SK-N-MC (cell line): Measurements from ENCODE around the gene FBXO21.
"Not testable (repeated sequence)": the region's sequence is repeated elsewhere in the genome, so short reads cannot be mapped to it uniquely, and the experiment has no call there.

ENCODE experiments used
- DNase-seq: peaks from one replicate; pipeline ENCODE4 v3.0.0-alpha.2; 2011; ENCODE audit warnings: low read depth, low spot score
- H3K27ac ChIP-seq: fragments of 200-600 bp; sonication (generic); 2 replicates; pipeline ENCODE4 v1.5.1; 2016; ENCODE audit warnings: mixed run types
- H3K36me3 ChIP-seq: fragments of 200-600 bp; sonication (generic); 2 replicates; pipeline ENCODE4 v1.6.1; 2017; ENCODE audit warnings: antibody characterized with exemption, low read length, mixed read lengths; ENCODE audit not compliant: insufficient read depth
- H3K4me3 ChIP-seq: fragments of 200-600 bp; sonication (generic); 2 replicates; pipeline ENCODE4 v1.5.1; 2016
- H3K9ac ChIP-seq: fragments of 200-600 bp; sonication (generic); 2 replicates; pipeline ENCODE4 v1.8.0; 2017; ENCODE audit warnings: mixed run types, mixed read lengths; ENCODE audit not compliant: insufficient read length
- H3K9me3 ChIP-seq: fragments of 200-600 bp; sonication (generic); 2 replicates; pipeline ENCODE4 v1.6.1; 2017; ENCODE audit warnings: low read depth, mild to moderate bottlenecking, antibody characterized with exemption, low read length, moderate library complexity, mixed read lengths
- EZH2 ChIP-seq: fragments of 200-600 bp; sonication (generic); IDR thresholded peaks from one replicate; pipeline ENCODE4 v1.6.1; 2017; ENCODE audit warnings: antibody characterized with exemption
- FOXP2 ChIP-seq: optimal IDR thresholded peaks from 2 replicates; pipeline ENCODE3; 2011; ENCODE audit warnings: mild to moderate bottlenecking, moderate library complexity; ENCODE audit not compliant: insufficient read depth; ENCODE audit errors: extremely low read length, control extremely low read depth
- POLR2AphosphoS5 ChIP-seq: IDR thresholded peaks from 2 replicates; pipeline ENCODE4 v1.6.1; 2012; ENCODE audit warnings: mild to moderate bottlenecking, low read depth, low read length, borderline replicate concordance

The FBXO21 gene

DNA sequence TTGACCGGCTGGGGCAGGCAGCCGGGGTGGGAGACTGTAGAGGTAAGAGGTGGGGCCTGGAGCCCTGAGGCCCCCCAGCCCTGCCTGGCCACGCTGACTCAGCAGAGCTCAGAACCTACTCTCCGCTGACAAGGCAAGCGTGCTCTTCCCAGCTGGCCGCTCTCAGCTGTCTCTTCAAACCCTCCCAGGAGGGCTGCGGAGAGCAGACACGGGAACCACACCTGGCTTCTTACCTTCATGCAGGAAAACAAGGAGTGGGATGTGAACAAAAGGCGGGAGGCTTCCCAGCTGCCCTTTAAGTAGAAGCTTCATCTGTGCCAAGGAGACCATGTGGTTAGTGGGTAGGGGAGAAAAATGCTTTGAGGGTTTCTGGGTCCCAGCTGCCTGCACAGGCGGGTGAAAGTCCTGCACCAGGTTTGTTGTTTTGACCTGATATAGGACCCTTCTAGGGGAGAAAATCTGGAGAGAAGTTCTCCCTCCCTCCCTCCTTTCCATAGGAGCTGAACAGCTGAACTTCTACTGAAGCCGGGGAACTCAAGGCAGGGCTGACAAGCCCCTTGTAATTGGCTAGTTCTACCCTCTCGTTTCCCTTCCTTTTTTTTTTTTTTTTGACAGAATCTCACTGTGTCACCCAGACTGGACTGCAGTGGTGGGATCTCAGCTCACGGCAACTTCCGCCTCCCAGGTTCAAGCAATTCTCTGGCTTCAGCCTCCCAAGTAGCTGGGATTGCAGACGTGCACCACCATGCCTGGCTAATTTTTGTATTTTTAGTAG lies 78.3 kb downstream of the FBXO21 start:
- DNase-seq = no peak
- no peak overlapping the region for H3K27ac ChIP-seq
- H3K9ac ChIP-seq = no peak overlapping the region
- no peaks in the 10 kb centered on the region for H3K36me3 ChIP-seq
- no peaks in the 10 kb centered on the region for H3K9me3 ChIP-seq
- TF ChIP-seq FOXP2 (no peak), EZH2 (no peak), POLR2AphosphoS5 (no peak)
- H3K4me3 ChIP-seq = no peak overlapping the region

DNA sequence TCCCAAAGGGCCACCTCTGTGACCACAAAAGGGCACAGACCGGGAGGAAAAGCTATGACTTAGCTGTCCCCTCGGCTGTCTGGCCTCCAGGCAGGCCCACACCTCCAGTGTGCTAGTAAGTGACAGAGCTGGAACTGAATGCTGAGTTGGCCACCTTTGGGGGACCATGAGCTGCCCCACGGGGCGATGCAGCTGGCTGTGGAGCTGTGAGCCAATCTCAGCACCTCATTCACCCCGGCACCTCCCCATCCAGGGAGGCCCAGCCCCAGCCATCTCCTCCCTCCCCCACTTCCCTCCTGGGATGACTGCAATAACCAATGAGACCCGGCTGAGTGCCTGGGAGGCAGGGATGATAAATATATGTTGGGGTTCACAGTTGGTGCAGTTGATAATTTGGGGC lies 78.9 kb downstream of the FBXO21 start:
- H3K9ac ChIP-seq = no peak overlapping the region

DNA sequence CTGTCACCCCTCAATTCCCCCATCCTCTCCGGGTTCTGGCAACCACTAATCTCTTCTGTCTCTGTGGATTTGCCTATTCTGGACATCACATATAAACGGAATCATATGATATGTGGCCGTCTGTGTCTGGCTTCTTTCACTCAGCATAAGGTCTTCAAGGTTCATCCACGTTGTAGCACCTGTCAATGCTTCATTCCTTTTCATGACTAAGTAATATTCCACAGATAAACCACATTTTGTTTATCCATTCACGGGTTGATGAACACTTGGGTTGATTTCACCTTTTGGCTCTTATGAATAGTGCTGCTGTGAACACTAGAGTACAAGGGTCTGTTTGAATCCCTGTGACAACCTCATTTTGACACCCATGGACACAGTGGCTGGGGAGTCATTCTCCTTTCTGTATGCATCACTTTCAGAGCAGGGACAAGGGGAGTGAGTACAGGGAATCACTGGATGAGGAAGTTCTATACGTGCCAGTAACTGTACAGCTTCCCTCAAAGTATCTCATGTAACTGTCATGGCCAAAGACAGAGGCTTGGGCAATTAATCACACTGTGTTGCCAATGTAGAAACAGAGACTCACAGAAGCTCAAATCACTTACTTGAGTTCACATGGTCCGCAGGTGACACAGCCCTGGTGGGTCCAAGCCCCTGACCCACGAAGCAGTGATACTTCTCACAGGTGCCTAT lies 80.2 kb downstream of the FBXO21 start:
- H3K4me3 ChIP-seq = no peak overlapping the region
- H3K27ac ChIP-seq = no peak overlapping the region
- H3K9ac ChIP-seq = no peak overlapping the region
- TF ChIP-seq EZH2 = no peak
- no peak for TF ChIP-seq POLR2AphosphoS5
- no peak for TF ChIP-seq FOXP2
- no peak for DNase-seq
- H3K9me3 ChIP-seq = no peaks in the 10 kb centered on the region
- no peaks in the 10 kb centered on the region for H3K36me3 ChIP-seq

More for the DNA sequence above, 78.9 kb downstream of the FBXO21 start:
- H3K4me3 ChIP-seq = no peak overlapping the region
- H3K9me3 ChIP-seq = no peaks in the 10 kb centered on the region
- H3K27ac ChIP-seq = no peak overlapping the region
- H3K36me3 ChIP-seq = no peaks in the 10 kb centered on the region
- TF ChIP-seq FOXP2 (no peak), EZH2 (no peak), POLR2AphosphoS5 (no peak)
- no peak for DNase-seq

DNA sequence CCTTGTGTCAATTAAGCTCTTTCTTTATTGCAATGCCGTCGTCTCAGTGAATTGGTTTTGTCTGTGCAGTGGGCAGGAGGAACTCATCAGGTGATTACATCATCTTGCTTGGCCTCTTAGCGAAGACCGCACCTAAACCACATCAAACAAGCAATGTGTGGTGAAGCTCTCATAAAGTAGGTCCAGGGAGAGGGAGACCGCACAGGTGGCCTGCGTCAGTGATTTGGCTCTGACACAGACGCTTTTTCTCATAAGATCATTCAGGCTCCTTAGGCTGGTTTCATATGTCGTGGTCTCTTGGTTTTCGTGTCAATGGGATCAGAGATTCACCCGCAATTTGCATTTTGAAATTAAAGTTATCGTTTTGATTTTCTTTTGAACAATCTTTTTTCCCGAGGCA lies 84.4 kb downstream of the FBXO21 start:
- TF ChIP-seq POLR2AphosphoS5 = no peak
- TF ChIP-seq EZH2 = no peak
- no peak for TF ChIP-seq FOXP2

DNA sequence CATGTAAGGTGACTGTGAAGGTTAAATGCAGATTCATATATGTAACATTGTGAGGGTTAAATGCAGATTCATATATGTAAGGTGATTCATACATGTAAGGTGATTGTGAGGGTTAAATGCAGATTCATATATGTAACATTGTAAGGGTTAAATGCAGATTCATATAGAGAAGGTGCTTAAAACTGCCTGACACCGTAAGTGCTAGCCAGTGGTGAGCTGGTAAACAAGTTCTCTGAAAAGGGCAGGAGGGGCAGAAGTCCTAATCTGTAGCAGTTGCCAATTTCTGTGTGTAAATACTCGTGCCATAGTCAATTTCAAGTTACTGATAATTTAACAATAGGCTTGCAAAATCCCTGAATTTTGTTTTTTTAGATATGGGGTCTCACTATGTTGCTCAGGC lies 86.3 kb downstream of the FBXO21 start:
- not testable (repeated sequence) for H3K9ac ChIP-seq, H3K36me3 ChIP-seq, H3K9me3 ChIP-seq, H3K4me3 ChIP-seq, H3K27ac ChIP-seq, DNase-seq

More for the DNA sequence above, 84.4 kb downstream of the FBXO21 start:
- no peaks in the 10 kb centered on the region for H3K9me3 ChIP-seq
- no peak overlapping the region for H3K4me3 ChIP-seq
- H3K9ac ChIP-seq = no peak overlapping the region
- H3K27ac ChIP-seq = no peak overlapping the region
- DNase-seq = no peak
- no peaks in the 10 kb centered on the region for H3K36me3 ChIP-seq

DNA sequence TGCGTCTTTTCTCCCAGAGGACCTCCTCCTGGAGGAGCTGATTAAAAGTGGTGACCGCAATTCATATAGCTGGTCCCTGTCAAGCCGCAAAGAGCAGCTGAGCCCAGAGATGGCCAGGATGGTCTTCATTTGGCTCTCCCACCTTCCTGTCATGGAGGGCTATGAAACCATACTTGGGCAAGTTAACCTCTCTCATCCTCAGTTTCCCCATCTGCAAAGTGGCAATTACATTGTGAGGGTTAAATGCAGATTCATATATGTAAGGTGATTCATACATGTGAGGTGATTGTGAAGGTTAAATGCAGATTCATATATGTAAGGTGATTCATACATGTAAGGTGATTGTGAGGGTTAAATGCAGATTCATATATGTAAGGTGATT lies 87.5 kb downstream of the FBXO21 start:
- Histone ChIP-seq H3K9ac (no peak overlapping the region), H3K27ac (no peak overlapping the region), H3K36me3 (no peaks in the 10 kb centered on the region), H3K9me3 (no peaks in the 10 kb centered on the region), H3K4me3 (no peak overlapping the region)
- no peak for TF ChIP-seq FOXP2
- TF ChIP-seq EZH2 = no peak
- TF ChIP-seq POLR2AphosphoS5 = no peak
- DNase-seq = no peak

DNA sequence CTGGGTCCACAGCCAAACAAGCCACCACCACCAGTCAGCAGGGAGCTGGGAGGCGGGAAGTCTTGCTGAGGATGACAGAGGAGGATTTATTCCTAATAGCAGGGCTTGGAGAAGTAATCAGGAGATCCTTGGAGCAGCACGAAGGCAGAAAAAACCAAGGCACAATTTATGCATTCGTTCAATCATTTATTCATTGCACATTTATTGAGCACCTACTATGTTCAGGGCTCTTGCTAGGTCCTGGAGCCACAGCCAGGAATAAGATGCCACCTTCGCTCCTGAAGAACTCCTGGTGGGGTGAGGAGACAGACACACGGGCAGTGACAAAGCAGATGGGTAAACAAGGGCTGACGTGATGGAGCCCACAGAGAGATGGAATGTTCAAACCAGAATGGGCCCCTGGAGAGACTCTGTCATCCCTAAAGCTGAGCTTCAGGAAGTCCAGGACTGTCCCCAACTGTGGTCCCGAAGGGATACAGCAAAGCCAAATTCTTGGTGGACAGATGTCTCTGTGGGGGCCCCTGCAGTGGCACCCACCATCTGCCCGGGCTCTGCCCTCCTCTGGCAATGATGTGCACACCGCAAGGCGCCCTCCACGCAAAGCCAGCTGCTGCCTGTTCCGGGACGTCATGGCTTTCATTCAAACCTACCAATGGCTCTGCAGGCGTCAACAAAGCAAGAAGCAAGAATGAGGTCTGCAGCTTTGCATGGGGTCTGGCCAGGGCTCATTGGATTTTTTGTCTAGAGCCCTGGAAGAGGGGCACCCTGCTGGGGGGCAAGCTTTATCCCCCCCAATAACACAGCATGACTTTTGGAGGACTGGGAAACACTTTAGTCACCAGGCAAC lies 88.1 kb downstream of the FBXO21 start:
- no peak overlapping the region for H3K27ac ChIP-seq

DNA sequence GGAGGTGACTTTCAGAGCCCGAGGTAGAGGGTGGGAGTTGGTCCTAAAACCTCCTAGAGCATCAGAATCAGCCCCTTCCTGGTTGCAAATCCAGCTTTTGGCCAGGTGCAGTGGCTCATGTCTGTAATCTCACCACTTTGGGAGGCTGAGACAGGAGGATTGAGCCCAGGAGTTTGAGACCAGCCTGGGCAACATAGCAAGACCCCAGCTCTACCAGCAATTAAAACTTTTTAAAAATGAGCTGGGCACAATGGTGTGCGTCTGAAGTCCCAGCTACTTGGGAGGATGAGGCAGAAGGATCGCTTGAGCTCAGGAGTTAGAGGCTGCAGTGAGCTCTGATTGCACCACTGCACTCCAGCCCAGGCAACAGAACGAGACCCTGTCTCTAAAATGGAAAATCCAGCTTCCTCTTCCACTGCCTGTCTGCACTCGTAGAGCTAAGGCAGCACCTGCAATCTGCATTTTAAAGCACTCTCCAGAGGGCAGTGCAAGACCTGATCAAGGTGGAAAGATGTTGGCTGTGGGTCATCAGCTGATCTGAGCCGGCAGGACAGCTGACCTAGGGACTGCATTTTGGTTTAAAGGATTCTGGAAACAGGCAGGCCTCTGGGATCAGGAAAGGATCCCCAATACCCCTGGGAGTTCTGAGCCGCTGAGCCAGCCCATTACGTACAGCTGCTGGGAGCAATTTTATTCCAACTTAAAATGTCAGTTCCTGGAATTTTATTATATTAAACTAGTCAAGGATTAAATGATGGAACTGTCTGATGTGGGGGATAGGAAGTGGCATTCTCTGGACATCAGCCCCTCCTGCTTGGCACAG lies 89.2 kb downstream of the FBXO21 start:
- Histone ChIP-seq H3K9ac (no peak overlapping the region), H3K27ac (no peak overlapping the region), H3K4me3 (no peak overlapping the region), H3K9me3 (no peaks in the 10 kb centered on the region), H3K36me3 (no peaks in the 10 kb centered on the region)
- TF ChIP-seq EZH2 = no peak
- TF ChIP-seq FOXP2 = no peak
- no peak for TF ChIP-seq POLR2AphosphoS5
- no peak for DNase-seq

More for the DNA sequence above, 88.1 kb downstream of the FBXO21 start:
- H3K9ac ChIP-seq = no peak overlapping the region
- H3K36me3 ChIP-seq = no peaks in the 10 kb centered on the region
- no peak overlapping the region for H3K4me3 ChIP-seq
- no peak for TF ChIP-seq FOXP2
- no peak for TF ChIP-seq POLR2AphosphoS5
- no peak for TF ChIP-seq EZH2
- H3K9me3 ChIP-seq = no peaks in the 10 kb centered on the region
- no peak for DNase-seq
